ENCODE results near the gene KNOP1.

DNA sequence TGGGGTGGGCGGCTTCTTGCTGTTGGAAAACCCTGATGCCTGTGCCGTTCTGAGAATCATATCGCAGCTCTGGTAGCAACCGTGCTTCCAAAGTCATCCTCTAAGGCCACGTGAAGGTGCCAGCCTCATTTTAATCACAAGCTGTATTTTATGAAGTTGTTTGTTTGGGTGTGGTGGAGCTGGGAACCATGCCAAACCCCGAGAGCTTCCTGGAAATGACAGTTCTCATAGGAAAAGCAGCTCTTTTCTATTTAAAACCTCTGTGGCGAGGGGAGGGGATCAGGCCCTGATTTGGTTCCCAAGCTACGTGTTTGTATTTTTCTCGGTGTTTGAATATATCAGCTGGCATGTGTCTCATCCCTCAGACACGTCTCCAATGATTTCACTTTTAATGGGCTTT is 21.7 kb downstream of the KNOP1 start:
- no peak for TF ChIP-seq HCFC1 (IDR thresholded peaks at IDR 0.05; ENCODE audit: low read length)
- TF ChIP-seq, protein P1, sequence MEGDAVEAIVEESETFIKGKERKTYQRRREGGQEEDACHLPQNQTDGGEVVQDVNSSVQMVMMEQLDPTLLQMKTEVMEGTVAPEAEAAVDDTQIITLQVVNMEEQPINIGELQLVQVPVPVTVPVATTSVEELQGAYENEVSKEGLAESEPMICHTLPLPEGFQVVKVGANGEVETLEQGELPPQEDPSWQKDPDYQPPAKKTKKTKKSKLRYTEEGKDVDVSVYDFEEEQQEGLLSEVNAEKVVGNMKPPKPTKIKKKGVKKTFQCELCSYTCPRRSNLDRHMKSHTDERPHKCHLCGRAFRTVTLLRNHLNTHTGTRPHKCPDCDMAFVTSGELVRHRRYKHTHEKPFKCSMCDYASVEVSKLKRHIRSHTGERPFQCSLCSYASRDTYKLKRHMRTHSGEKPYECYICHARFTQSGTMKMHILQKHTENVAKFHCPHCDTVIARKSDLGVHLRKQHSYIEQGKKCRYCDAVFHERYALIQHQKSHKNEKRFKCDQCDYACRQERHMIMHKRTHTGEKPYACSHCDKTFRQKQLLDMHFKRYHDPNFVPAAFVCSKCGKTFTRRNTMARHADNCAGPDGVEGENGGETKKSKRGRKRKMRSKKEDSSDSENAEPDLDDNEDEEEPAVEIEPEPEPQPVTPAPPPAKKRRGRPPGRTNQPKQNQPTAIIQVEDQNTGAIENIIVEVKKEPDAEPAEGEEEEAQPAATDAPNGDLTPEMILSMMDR (IDR thresholded peaks at IDR 0.05 in 2 of 3, conservative IDR thresholded peaks at IDR 0.05 in 1 of 3; ENCODE audit: control insufficient read depth in 2 of 3, extremely low read depth in 1 of 3, insufficient read depth in 1 of 3, low read depth in 3 of 3, low read length in 3 of 3) = no peak
- TF ChIP-seq, protein P2, sequence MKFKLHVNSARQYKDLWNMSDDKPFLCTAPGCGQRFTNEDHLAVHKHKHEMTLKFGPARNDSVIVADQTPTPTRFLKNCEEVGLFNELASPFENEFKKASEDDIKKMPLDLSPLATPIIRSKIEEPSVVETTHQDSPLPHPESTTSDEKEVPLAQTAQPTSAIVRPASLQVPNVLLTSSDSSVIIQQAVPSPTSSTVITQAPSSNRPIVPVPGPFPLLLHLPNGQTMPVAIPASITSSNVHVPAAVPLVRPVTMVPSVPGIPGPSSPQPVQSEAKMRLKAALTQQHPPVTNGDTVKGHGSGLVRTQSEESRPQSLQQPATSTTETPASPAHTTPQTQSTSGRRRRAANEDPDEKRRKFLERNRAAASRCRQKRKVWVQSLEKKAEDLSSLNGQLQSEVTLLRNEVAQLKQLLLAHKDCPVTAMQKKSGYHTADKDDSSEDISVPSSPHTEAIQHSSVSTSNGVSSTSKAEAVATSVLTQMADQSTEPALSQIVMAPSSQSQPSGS (IDR thresholded peaks at IDR 0.05; ENCODE audit: low read length) = no peak
- TF ChIP-seq NFYA (IDR thresholded peaks at IDR 0.05; ENCODE audit: borderline replicate concordance, low read depth, low read length) = no peak
- TF ChIP-seq JUND (IDR thresholded peaks at IDR 0.05; ENCODE audit: low read depth, low read length) = no peak
- TF ChIP-seq, protein P3, sequence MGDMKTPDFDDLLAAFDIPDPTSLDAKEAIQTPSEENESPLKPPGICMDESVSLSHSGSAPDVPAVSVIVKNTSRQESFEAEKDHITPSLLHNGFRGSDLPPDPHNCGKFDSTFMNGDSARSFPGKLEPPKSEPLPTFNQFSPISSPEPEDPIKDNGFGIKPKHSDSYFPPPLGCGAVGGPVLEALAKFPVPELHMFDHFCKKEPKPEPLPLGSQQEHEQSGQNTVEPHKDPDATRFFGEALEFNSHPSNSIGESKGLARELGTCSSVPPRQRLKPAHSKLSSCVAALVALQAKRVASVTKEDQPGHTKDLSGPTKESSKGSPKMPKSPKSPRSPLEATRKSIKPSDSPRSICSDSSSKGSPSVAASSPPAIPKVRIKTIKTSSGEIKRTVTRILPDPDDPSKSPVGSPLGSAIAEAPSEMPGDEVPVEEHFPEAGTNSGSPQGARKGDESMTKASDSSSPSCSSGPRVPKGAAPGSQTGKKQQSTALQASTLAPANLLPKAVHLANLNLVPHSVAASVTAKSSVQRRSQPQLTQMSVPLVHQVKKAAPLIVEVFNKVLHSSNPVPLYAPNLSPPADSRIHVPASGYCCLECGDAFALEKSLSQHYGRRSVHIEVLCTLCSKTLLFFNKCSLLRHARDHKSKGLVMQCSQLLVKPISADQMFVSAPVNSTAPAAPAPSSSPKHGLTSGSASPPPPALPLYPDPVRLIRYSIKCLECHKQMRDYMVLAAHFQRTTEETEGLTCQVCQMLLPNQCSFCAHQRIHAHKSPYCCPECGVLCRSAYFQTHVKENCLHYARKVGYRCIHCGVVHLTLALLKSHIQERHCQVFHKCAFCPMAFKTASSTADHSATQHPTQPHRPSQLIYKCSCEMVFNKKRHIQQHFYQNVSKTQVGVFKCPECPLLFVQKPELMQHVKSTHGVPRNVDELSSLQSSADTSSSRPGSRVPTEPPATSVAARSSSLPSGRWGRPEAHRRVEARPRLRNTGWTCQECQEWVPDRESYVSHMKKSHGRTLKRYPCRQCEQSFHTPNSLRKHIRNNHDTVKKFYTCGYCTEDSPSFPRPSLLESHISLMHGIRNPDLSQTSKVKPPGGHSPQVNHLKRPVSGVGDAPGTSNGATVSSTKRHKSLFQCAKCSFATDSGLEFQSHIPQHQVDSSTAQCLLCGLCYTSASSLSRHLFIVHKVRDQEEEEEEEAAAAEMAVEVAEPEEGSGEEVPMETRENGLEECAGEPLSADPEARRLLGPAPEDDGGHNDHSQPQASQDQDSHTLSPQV (IDR thresholded peaks at IDR 0.05) = no peak
- TF ChIP-seq DPF2 (IDR thresholded peaks at IDR 0.05) = no peak
- TF ChIP-seq TAF1 (IDR thresholded peaks at IDR 0.05; ENCODE audit: borderline replicate concordance, low read depth, low read length) = no peak
- TF ChIP-seq PAX8 (IDR thresholded peaks at IDR 0.05) = no peak
- TF ChIP-seq RCOR1 (conservative IDR thresholded peaks at IDR 0.05; ENCODE audit: low read depth, low read length) = no peak
- TF ChIP-seq, protein P4, sequence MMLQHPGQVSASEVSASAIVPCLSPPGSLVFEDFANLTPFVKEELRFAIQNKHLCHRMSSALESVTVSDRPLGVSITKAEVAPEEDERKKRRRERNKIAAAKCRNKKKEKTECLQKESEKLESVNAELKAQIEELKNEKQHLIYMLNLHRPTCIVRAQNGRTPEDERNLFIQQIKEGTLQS (IDR thresholded peaks at IDR 0.05; ENCODE audit: borderline replicate concordance, extremely low read depth, low read depth, low read length) = no peak
- TF ChIP-seq, protein P5, sequence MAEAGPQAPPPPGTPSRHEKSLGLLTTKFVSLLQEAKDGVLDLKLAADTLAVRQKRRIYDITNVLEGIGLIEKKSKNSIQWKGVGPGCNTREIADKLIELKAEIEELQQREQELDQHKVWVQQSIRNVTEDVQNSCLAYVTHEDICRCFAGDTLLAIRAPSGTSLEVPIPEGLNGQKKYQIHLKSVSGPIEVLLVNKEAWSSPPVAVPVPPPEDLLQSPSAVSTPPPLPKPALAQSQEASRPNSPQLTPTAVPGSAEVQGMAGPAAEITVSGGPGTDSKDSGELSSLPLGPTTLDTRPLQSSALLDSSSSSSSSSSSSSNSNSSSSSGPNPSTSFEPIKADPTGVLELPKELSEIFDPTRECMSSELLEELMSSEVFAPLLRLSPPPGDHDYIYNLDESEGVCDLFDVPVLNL (IDR thresholded peaks at IDR 0.05; ENCODE audit: low read depth, low read length) = no peak
- TF ChIP-seq CHD4 (IDR thresholded peaks at IDR 0.05) = no peak
- TF ChIP-seq SIN3A (IDR thresholded peaks at IDR 0.05; ENCODE audit: low read depth, low read length) = no peak

All from GM12878 (cell line).